SH-SY5Y (cell line): ENCODE measurements around the gene RHD.

Experiments
- GATA2 ChIP-seq: IDR thresholded peaks from 2 replicates; pipeline ENCODE4 v1.6.1; 2011; ENCODE audit warnings: mild to moderate bottlenecking, low read depth, low read length
- GATA3 ChIP-seq: IDR thresholded peaks from 2 replicates; pipeline ENCODE4 v1.6.1; 2011; ENCODE audit warnings: low read depth, mild to moderate bottlenecking, low read length, moderate library complexity

Gene RHD

DNA sequence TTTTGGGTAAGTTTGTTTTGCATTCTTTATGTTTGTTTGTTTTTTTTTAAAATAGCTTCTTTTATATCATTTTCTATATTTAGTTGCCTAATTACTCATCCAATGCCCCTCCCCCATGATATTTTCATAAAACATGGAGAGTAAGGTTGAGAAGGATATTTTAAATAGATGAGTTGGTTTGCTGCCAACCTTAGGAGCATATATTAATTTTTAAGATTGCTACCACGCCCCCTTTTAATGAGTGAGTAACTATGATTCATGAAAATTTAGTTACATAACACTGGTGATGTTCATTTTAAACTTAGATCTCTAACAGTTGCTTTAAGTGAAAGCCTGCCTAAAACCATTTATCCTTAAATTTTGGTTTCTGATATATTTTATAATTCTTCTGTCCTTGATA lies 84.5 kb downstream of the RHD start:
- no peak for TF ChIP-seq GATA3
- TF ChIP-seq GATA2 = no peak

DNA sequence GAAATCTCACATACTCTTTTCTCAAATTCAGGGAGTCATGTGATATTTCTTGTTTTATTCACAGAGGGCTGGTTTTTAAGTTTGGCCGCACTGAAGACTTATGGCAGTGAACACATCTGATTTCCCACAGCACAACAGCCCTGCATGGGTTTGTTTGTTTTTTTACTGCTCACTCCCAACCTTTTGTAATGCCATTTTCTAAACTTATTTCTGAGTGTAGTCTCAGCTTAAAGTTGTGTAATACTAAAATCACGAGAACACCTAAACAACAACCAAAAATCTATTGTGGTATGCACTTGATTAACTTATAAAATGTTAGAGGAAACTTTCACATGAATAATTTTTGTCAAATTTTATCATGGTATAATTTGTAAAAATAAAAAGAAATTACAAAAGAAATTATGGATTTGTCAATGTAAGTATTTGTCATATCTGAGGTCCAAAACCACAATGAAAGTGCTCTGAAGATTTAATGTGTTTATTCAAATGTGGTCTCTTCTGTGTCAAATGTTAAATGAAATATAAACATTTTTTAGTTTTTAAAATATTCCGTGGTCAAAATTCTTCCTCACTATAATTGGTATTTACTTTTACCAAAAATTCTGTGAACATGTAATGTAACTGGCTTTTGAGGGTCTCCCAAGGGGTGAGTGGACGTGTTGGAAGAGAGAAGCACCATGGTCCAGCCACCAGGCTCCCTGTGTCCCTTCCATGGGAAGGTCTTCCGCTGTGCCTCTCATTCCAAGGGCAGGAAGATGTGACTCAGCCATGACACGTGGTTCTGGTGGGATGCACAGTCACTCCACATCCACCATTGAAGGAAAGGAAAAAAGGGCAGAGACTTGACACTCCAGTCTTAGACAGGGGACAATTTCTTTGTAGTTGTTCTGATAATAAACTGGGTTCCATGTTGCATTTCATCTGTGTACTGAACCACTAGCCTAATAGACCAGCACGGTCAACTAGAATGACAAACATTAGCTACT lies 88.6 kb downstream of the RHD start:
- TF ChIP-seq GATA3 (no peak), GATA2 (no peak)

DNA sequence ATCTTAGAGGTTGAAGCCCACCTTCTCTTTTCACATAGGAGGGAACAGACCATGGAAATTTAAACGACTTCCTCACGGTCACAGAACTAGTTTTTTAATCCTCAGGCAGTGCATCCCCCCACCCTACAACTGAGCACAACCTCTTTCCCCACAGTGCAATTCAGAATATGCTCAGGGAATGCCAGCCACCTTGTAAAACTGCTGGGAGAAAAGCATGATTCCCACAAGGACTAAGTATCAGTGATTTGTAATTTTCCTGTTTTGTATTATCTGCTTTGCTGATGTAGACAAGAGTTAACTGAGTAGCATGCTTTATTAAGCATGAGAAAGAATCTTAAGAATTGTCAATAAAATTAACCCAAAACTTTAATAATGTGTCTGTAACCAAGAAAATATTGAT lies 89.6 kb downstream of the RHD start:
- no peak for TF ChIP-seq GATA2
- no peak for TF ChIP-seq GATA3

DNA sequence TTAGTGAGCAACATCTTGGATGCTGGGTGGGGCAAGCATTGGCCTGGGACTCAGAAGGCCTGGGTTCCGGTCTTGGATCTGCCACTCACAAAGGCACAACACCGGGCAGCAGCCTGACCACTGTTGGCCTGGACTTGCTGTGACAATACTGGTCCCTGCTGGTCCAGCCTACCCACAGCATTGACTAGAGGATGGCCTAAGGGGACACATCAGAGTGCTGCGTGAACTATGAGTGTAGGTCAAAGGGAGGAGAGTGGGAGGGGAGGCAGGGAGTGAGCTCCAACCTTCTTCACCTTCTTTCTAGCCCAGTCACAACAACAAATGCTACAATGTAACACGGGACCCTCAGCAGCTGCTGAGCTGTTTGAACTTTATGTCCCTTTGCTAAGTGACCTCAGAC lies 96.9 kb downstream of the RHD start:
- TF ChIP-seq GATA3 (no peak), GATA2 (no peak)
